ENCODE results near the gene ACTN1.

DNA sequence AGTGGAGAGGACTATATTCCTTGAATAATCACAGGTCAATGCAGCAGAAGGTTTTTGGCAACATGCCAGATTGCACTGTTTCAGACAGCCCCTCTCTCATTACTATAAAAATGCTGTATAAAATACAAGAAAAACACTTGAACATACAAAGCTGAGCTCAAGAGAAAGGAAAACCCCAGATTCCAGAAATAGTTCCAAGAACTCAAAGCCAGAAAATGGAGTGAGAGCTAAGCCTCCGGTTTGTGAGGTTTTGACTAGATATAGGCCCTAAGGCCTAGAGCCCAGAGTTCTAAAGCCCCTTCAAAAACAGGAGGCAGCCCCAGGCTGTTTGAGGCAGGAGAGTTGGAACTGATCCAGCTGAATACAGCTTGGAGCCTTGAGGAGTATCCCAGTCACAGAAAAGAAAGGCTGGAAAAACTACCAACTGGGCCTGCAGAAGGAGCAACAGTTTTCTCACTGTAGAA lies 29.4 kb upstream of the ACTN1 start:
- TF ChIP-seq, protein P1, sequence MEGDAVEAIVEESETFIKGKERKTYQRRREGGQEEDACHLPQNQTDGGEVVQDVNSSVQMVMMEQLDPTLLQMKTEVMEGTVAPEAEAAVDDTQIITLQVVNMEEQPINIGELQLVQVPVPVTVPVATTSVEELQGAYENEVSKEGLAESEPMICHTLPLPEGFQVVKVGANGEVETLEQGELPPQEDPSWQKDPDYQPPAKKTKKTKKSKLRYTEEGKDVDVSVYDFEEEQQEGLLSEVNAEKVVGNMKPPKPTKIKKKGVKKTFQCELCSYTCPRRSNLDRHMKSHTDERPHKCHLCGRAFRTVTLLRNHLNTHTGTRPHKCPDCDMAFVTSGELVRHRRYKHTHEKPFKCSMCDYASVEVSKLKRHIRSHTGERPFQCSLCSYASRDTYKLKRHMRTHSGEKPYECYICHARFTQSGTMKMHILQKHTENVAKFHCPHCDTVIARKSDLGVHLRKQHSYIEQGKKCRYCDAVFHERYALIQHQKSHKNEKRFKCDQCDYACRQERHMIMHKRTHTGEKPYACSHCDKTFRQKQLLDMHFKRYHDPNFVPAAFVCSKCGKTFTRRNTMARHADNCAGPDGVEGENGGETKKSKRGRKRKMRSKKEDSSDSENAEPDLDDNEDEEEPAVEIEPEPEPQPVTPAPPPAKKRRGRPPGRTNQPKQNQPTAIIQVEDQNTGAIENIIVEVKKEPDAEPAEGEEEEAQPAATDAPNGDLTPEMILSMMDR (IDR thresholded peaks at IDR 0.05 in 4 of 5, conservative IDR thresholded peaks at IDR 0.05 in 1 of 5) = no peak
- no peak for TF ChIP-seq POLR2A (IDR thresholded peaks at IDR 0.05)
